ENCODE data around the gene VSNL1.

The VSNL1 gene

DNA sequence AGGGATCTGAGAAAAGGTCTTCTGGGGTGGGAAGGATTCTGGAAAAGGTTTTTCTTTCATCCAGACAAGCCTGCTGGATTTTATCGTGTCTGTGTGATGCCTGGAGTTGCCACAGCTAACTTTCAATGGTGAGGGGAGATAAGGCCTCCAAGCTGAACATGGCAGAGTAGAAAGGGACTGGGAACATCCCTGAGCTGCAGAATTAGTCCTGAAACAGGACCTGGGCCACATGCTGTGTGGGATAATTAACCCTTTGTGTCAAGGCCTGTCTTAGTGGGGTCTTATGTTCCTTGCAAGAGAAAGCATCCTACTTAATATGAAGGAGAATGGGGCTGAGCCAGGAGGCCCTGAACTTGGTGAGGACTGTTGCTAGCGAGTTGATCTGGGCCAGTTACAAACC is 66.4 kb downstream of the VSNL1 start:
- H3K27ac Mint-ChIP-seq, result no peak overlapping the region
- H3K4me1 Mint-ChIP-seq (ENCODE audit: low read depth), result no peaks in the 10 kb centered on the region
- no peak overlapping the region for H3K4me3 Mint-ChIP-seq
- DNase-seq, result no peak
- no peaks in the 10 kb centered on the region for H3K36me3 Mint-ChIP-seq (ENCODE audit: low read depth)
- H3K27me3 Mint-ChIP-seq, result peaks cover 3% of the 10 kb centered on the region
- H3K9me3 Mint-ChIP-seq, result no peaks in the 10 kb centered on the region

DNA sequence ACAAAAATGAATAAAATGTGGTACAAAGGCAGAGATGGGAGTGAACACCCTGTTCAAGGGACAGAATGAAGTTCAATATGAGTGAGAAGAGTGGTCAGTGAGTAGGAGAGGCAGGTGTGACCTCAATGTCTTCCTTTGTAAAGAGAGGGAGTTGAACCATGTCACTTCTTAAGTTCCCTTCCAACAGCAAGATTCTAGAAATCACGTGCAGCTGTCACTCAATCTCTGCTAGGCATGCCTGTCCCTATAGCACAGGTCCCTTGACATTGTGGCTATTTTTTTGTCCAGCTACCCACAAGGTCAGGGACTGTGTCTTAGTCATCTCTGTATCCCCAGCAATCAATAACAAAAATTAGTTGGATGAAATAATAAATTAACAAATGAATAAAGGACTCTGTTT is 66.9 kb downstream of the VSNL1 start:
- no peaks in the 10 kb centered on the region for H3K9me3 Mint-ChIP-seq
- no peaks in the 10 kb centered on the region for H3K27me3 Mint-ChIP-seq
- no peak overlapping the region for H3K4me3 Mint-ChIP-seq
- no peaks in the 10 kb centered on the region for H3K4me1 Mint-ChIP-seq (ENCODE audit: low read depth)
- no peak overlapping the region for H3K27ac Mint-ChIP-seq
- DNase-seq, result no peak
- H3K36me3 Mint-ChIP-seq (ENCODE audit: low read depth), result no peaks in the 10 kb centered on the region

- H3K27ac Mint-ChIP-seq, result no peak overlapping the region
- no peaks in the 10 kb centered on the region for H3K9me3 Mint-ChIP-seq
- no peaks in the 10 kb centered on the region for H3K36me3 Mint-ChIP-seq (ENCODE audit: low read depth)
- no peaks in the 10 kb centered on the region for H3K27me3 Mint-ChIP-seq
- H3K4me1 Mint-ChIP-seq (ENCODE audit: low read depth), result no peaks in the 10 kb centered on the region
- no peak overlapping the region for H3K4me3 Mint-ChIP-seq
- DNase-seq, result no peak
These were observed 67.8 kb downstream of the VSNL1 start for GRCh38 chr2:17608251-17608650.

DNA sequence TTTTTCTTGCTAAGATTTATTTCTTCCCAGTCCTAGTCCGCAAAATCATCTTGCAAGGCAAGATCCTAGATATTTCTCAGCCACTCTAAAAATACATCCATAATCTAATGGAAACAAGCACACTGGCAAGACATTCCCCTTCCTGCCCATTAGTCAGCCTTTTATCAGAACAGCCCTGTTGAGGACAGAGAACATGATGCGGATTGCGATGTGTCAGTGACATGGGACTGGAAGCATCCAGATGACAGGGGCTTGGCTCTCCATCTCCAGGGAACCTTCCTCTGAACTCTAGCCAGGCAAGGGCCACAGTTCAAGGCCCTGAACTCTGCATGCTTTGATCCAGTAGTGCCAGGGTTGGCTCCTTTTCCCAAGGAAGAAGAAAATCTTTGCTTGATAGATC is 70.0 kb downstream of the VSNL1 start:
- Mint-ChIP-seq H3K9me3 (no peaks in the 10 kb centered on the region), H3K27me3 (peaks cover 7% of the 10 kb centered on the region), H3K4me3 (no peak overlapping the region), H3K27ac (no peak overlapping the region), H3K36me3 (ENCODE audit: low read depth) (no peaks in the 10 kb centered on the region), H3K4me1 (ENCODE audit: low read depth) (no peaks in the 10 kb centered on the region)
- DNase-seq, result no peak

DNA sequence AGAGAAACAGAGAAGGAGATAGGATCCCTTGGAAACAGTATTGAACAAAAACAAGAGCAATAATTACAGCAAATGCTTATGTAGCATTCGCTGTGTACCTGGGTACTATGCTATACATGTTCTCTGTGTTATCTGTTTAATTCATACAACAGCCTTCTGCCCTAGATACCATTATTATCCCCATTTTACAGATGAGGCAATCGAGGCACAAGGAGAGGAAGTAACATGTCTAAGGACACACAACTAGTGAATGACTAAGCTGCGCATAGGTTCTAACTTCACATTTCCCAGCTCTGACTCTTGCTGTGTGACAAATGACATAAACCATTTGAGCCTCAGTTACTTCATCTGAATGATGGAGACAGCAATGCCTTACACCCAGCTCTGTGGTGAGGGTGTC is 70.5 kb downstream of the VSNL1 start:
- DNase-seq, result no peak
- Mint-ChIP-seq H3K4me1 (ENCODE audit: low read depth) (no peaks in the 10 kb centered on the region), H3K27me3 (peaks cover 7% of the 10 kb centered on the region), H3K27ac (no peak overlapping the region), H3K4me3 (no peak overlapping the region), H3K9me3 (no peaks in the 10 kb centered on the region), H3K36me3 (ENCODE audit: low read depth) (no peaks in the 10 kb centered on the region)

- H3K36me3 Mint-ChIP-seq (ENCODE audit: low read depth), result no peaks in the 10 kb centered on the region
- no peak overlapping the region for H3K27ac Mint-ChIP-seq
- no peak overlapping the region for H3K4me3 Mint-ChIP-seq
- H3K27me3 Mint-ChIP-seq, result peaks cover 7% of the 10 kb centered on the region
- H3K9me3 Mint-ChIP-seq, result no peaks in the 10 kb centered on the region
- DNase-seq, result no peak
- H3K4me1 Mint-ChIP-seq (ENCODE audit: low read depth), result no peaks in the 10 kb centered on the region
These were observed 73.9 kb downstream of the VSNL1 start for GRCh38 chr2:17614174-17614930.

- H3K36me3 Mint-ChIP-seq (ENCODE audit: low read depth), result no peaks in the 10 kb centered on the region
- DNase-seq, result no peak
- no peak overlapping the region for H3K4me3 Mint-ChIP-seq
- no peaks in the 10 kb centered on the region for H3K9me3 Mint-ChIP-seq
- no peaks in the 10 kb centered on the region for H3K4me1 Mint-ChIP-seq (ENCODE audit: low read depth)
- peaks cover 12% of the 10 kb centered on the region for H3K27me3 Mint-ChIP-seq
- H3K27ac Mint-ChIP-seq, result no peak overlapping the region
These were observed 74.7 kb downstream of the VSNL1 start for GRCh38 chr2:17615147-17615546.

GRCh38 chr2:17615728-17616351 is 75.3 kb downstream of the VSNL1 start:
- no peak for DNase-seq
- no peak overlapping the region for H3K4me3 Mint-ChIP-seq
- H3K27me3 Mint-ChIP-seq, result peaks cover 13% of the 10 kb centered on the region
- no peaks in the 10 kb centered on the region for H3K36me3 Mint-ChIP-seq (ENCODE audit: low read depth)
- H3K4me1 Mint-ChIP-seq (ENCODE audit: low read depth), result no peaks in the 10 kb centered on the region
- H3K27ac Mint-ChIP-seq, result no peak overlapping the region
- no peaks in the 10 kb centered on the region for H3K9me3 Mint-ChIP-seq

DNA sequence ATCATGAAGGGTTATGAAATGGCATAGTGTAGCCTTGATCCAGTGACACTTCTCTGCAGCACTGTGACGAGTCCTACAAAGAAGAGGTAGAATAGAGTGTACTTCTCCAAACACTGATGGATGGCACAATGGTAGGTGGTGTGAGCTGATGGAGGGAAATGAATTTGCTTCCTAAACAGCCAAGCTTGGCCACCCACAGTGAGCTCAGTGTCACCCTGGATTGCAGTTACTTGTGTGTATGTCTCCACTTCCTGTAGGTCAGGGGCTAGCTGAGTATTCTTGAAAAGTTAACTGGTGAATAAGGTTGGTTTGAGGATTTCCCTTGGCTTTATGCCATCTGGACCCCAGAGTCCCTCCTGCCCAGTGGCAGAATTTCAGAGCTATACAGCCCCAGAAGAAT is 75.9 kb downstream of the VSNL1 start:
- H3K36me3 Mint-ChIP-seq (ENCODE audit: low read depth), result no peaks in the 10 kb centered on the region
- DNase-seq, result no peak
- H3K4me1 Mint-ChIP-seq (ENCODE audit: low read depth), result no peaks in the 10 kb centered on the region
- no peak overlapping the region for H3K27ac Mint-ChIP-seq
- no peak overlapping the region for H3K4me3 Mint-ChIP-seq
- H3K27me3 Mint-ChIP-seq, result peaks cover 19% of the 10 kb centered on the region
- no peaks in the 10 kb centered on the region for H3K9me3 Mint-ChIP-seq

DNA sequence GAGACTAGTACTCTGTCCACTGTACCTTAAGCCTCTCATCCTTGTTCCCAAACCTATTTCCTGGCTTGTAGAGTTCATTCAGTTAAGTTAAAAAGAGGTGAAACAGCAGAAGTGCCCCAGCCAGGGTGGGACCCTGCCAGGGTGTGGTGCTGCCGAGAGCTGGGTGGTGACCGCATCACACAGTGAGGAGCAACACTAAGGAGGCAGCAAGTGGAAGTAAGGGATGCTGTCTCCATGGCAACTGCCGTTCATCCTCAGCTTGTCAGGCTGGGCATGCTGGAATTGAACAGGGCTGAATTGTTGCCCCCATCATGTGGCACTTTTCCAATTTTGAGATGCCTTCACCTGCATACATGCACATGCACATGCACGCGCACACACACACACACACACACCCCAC is 77.0 kb downstream of the VSNL1 start:
- Mint-ChIP-seq H3K9me3 (no peaks in the 10 kb centered on the region), H3K36me3 (ENCODE audit: low read depth) (no peaks in the 10 kb centered on the region), H3K4me1 (ENCODE audit: low read depth) (no peaks in the 10 kb centered on the region), H3K27me3 (peaks cover 24% of the 10 kb centered on the region), H3K4me3 (no peak overlapping the region), H3K27ac (no peak overlapping the region)
- no peak for DNase-seq

GRCh38 chr2:17617955-17618354 is 77.5 kb downstream of the VSNL1 start:
- no peaks in the 10 kb centered on the region for H3K9me3 Mint-ChIP-seq
- H3K4me1 Mint-ChIP-seq (ENCODE audit: low read depth), result no peaks in the 10 kb centered on the region
- peaks cover 28% of the 10 kb centered on the region for H3K27me3 Mint-ChIP-seq
- no peak overlapping the region for H3K4me3 Mint-ChIP-seq
- H3K27ac Mint-ChIP-seq, result no peak overlapping the region
- H3K36me3 Mint-ChIP-seq (ENCODE audit: low read depth), result no peaks in the 10 kb centered on the region
- no peak for DNase-seq

DNA sequence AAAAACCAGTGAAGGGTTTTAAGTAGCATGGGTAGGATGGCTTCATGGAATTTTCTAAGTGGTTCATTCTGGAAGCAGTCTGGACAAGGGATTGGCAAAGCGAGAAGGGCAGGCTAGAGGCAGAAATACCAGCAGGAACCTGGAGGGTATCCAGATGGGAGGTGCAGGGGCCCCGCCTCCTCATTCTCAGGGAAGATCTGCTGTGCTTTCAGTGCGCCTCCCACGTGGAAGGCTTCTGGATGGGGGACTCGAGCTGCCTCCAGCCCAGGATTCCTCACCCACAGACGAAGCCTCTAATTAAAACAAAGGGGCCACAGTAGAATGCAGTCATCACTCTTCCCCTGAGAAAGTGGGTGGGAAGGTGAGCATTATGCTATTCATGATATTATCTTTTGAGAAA is 79.8 kb downstream of the VSNL1 start:
- Mint-ChIP-seq H3K27me3 (peaks cover 25% of the 10 kb centered on the region), H3K9me3 (no peaks in the 10 kb centered on the region)
- no peak for DNase-seq

GRCh38 chr2:17620841-17621240 is 80.3 kb downstream of the VSNL1 start:
- Mint-ChIP-seq H3K4me1 (ENCODE audit: low read depth) (no peaks in the 10 kb centered on the region), H3K4me3 (no peak overlapping the region), H3K27ac (no peak overlapping the region), H3K9me3 (no peaks in the 10 kb centered on the region), H3K36me3 (ENCODE audit: low read depth) (no peaks in the 10 kb centered on the region), H3K27me3 (peaks cover 25% of the 10 kb centered on the region)
- no peak for DNase-seq

More for the DNA sequence above, 79.8 kb downstream of the VSNL1 start:
- Mint-ChIP-seq H3K27ac (no peak overlapping the region), H3K4me1 (ENCODE audit: low read depth) (no peaks in the 10 kb centered on the region), H3K4me3 (no peak overlapping the region), H3K36me3 (ENCODE audit: low read depth) (no peaks in the 10 kb centered on the region)

- Mint-ChIP-seq H3K4me1 (ENCODE audit: low read depth) (no peaks in the 10 kb centered on the region), H3K9me3 (no peaks in the 10 kb centered on the region), H3K4me3 (no peak overlapping the region), H3K36me3 (ENCODE audit: low read depth) (no peaks in the 10 kb centered on the region), H3K27ac (no peak overlapping the region), H3K27me3 (peaks cover 28% of the 10 kb centered on the region)
- DNase-seq, result no peak
These were observed 81.3 kb downstream of the VSNL1 start for GRCh38 chr2:17621781-17622180.

DNA sequence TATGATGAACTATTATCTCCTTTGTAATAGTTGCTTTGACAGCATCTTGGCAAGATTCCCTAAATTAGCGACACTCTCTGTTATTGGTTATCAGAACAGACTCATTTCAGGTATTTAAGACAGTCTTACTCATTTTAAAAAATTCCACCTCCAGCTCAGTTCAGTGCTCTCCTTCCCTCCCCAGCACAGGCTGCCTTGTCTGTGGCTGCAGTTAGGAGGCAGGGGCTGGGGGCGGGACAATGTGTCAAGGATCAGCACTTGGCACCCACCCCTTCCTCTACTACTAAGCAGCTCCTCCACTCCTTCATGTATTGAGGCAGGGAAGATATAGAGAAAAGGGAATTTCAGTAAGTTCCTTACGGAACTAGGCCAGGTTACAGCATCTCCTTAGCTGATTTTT is 85.0 kb downstream of the VSNL1 start:
- Mint-ChIP-seq H3K27me3 (peaks cover 23% of the 10 kb centered on the region), H3K4me3 (no peak overlapping the region), H3K27ac (no peak overlapping the region), H3K36me3 (ENCODE audit: low read depth) (no peaks in the 10 kb centered on the region), H3K4me1 (ENCODE audit: low read depth) (no peaks in the 10 kb centered on the region), H3K9me3 (no peaks in the 10 kb centered on the region)
- DNase-seq, result no peak
